NCI-H2227 (cell line): ENCODE measurements around the gene ITGB1BP2.
"Not testable (repeated sequence)": the region's sequence is repeated elsewhere in the genome, so short reads cannot be mapped to it uniquely, and the experiment has no call there.

ENCODE experiments used
- DNase-seq: peaks from one replicate; lab custom pipeline; 2025; ENCODE audit not compliant: unreplicated experiment; lab: John Stamatoyannopoulos, UW

Gene ITGB1BP2

GRCh38 chrX:71301195-71301924 lies at the start of gene ITGB1BP2:
TSS of gene ITGB1BP2 (plus strand) at chrX:71301750. CDS start at chrX:71301807, 57 bp downstream.
- peak; percentile 47 for DNase-seq

- no peak for DNase-seq
Observed at GRCh38 chrX:71252221-71252620, 49.3 kb upstream of the ITGB1BP2 start.

GRCh38 chrX:71253253-71254091 lies 48.1 kb upstream of the ITGB1BP2 start:
- peak; percentile 84 for DNase-seq

GRCh38 chrX:71254092-71254963 lies 47.2 kb upstream of the ITGB1BP2 start, which contains the start of gene ZMYM3:
TSS of gene ZMYM3 (minus strand) at chrX:71254140. CDS start at chrX:71253255, 885 bp downstream.
- peak; percentile 97 for DNase-seq

- DNase-seq, result peak; percentile 14
Observed at GRCh38 chrX:71256051-71256450, 45.5 kb upstream of the ITGB1BP2 start.

- no peak for DNase-seq
Observed at GRCh38 chrX:71256856-71257255, 44.7 kb upstream of the ITGB1BP2 start.

GRCh38 chrX:71268624-71269023 lies 32.9 kb upstream of the ITGB1BP2 start:
- DNase-seq, result not testable (repeated sequence)

- no peak for DNase-seq
Observed at GRCh38 chrX:71269801-71270395, 31.7 kb upstream of the ITGB1BP2 start.

- not testable (repeated sequence) for DNase-seq
Observed at GRCh38 chrX:71272313-71272712, 29.2 kb upstream of the ITGB1BP2 start.

- DNase-seq, result not testable (repeated sequence)
Observed at GRCh38 chrX:71281300-71281699, 20.2 kb upstream of the ITGB1BP2 start.

- DNase-seq, result peak; percentile 86
Observed at GRCh38 chrX:71282514-71283402, 18.8 kb upstream of the ITGB1BP2 start.

GRCh38 chrX:71283403-71284143 lies 18.0 kb upstream of the ITGB1BP2 start, which contains the start of gene NONO:
TSS of gene NONO (plus strand) at chrX:71283635. CDS start at chrX:71290638, 7,003 bp downstream.
- peak; percentile 100 for DNase-seq

GRCh38 chrX:71285929-71286328 lies 15.6 kb upstream of the ITGB1BP2 start:
- DNase-seq, result no peak

- no peak for DNase-seq
Observed at GRCh38 chrX:71291381-71291780, 10.2 kb upstream of the ITGB1BP2 start.

- no peak for DNase-seq
Observed at GRCh38 chrX:71292669-71293365, 8.7 kb upstream of the ITGB1BP2 start.

- no peak for DNase-seq
Observed at GRCh38 chrX:71296806-71297205, 4.7 kb upstream of the ITGB1BP2 start.

GRCh38 chrX:71298119-71298518 lies 3.4 kb upstream of the ITGB1BP2 start:
- no peak for DNase-seq

GRCh38 chrX:71300064-71300463 lies 1.5 kb upstream of the ITGB1BP2 start:
- not testable (repeated sequence) for DNase-seq
